GM18867 (cell line): Measurements from ENCODE around the gene PPBP.
"Not testable (repeated sequence)": the region's sequence is repeated elsewhere in the genome, so short reads cannot be mapped to it uniquely, and the experiment has no call there.

Source experiments
- ATAC-seq: cut with Tn5 transposase; IDR thresholded peaks from one replicate; pipeline ENCODE4 v1.9.1; 2021; ENCODE audit warnings: mild to moderate bottlenecking, moderate library complexity; ENCODE audit not compliant: unreplicated experiment

PPBP gene

GRCh38 chr4:73952352-73952751, 35.6 kb downstream of the PPBP start:
- ATAC-seq = no peak

GRCh38 chr4:73950376-73950920, 37.5 kb downstream of the PPBP start:
- not testable (repeated sequence) for ATAC-seq

GRCh38 chr4:73948990-73949706, 38.8 kb downstream of the PPBP start:
- no peak for ATAC-seq

- no peak for ATAC-seq
Measured at GRCh38 chr4:73948291-73948690, 39.7 kb downstream of the PPBP start.

- no peak for ATAC-seq
Measured at GRCh38 chr4:73947239-73947985, 40.6 kb downstream of the PPBP start.

GRCh38 chr4:73945674-73946449, 42.1 kb downstream of the PPBP start:
- ATAC-seq = no peak

- ATAC-seq = no peak
Measured at GRCh38 chr4:73945140-73945539, 42.9 kb downstream of the PPBP start.

GRCh38 chr4:73944061-73944875, 43.7 kb downstream of the PPBP start:
- ATAC-seq = no peak

- ATAC-seq = no peak
Measured at GRCh38 chr4:73943555-73943954, 44.4 kb downstream of the PPBP start.

- no peak for ATAC-seq
Measured at GRCh38 chr4:73936969-73937368, 51.0 kb downstream of the PPBP start.
